ENCODE measurements around the gene PDK3. TPM values are rescaled to one million over a fixed set of nuclear protein-coding genes. Genes with fewer than 3 reads are reported as not detected.

The PDK3 gene
- total and polyA plus RNA-seq, 4 donors = 4.6 to 18.9 (median 12.1) TPM

GRCh38 chrX:24435060-24435459, 30.0 kb upstream of the PDK3 start:
- no peak for DNase-seq
- no peaks in the 10 kb centered on the region for H3K9me3 ChIP-seq (ENCODE audit: control insufficient read depth in 4 of 4, insufficient read depth in 3 of 4, low read length in 3 of 4)
- no peak for ATAC-seq (ENCODE audit: insufficient read depth, low FRiP score)
- peaks cover 0 to 27% (median 20%) of the 10 kb centered on the region in 3 donors for H3K27me3 ChIP-seq (ENCODE audit: control insufficient read depth in 3 of 3, insufficient read depth in 3 of 3, low read length in 2 of 3)
- H3K36me3 ChIP-seq (ENCODE audit: control insufficient read depth in 4 of 4, insufficient read depth in 4 of 4, low read length in 4 of 4) = no peaks in the 10 kb centered on the region
- no peaks in the 10 kb centered on the region for H3K4me1 ChIP-seq (ENCODE audit: control insufficient read depth in 5 of 5, insufficient read depth in 5 of 5, low read length in 5 of 5)
- H3K4me3 ChIP-seq = no peak overlapping the region
- H3K9ac ChIP-seq (ENCODE audit: insufficient read depth in 1 of 2, low read length in 2 of 2) = no peak overlapping the region
- no peak for TF ChIP-seq CTCF (IDR thresholded peaks at IDR 0.05; ENCODE audit: control extremely low read depth, extremely low read depth)
- H3K27ac ChIP-seq (ENCODE audit: low read depth in 1 of 2, low read length in 1 of 2) = no peak overlapping the region

GRCh38 chrX:24443918-24444317, 21.2 kb upstream of the PDK3 start:
- no peak for ATAC-seq (ENCODE audit: insufficient read depth, low FRiP score)
- no peak for DNase-seq
- Histone ChIP-seq H3K4me3 (no peak overlapping the region), H3K36me3 (ENCODE audit: control insufficient read depth in 4 of 4, insufficient read depth in 4 of 4, low read length in 4 of 4) (no peaks in the 10 kb centered on the region), H3K9ac (ENCODE audit: insufficient read depth in 1 of 2, low read length in 2 of 2) (no peak overlapping the region), H3K4me1 (ENCODE audit: control insufficient read depth in 5 of 5, insufficient read depth in 5 of 5, low read length in 5 of 5) (no peaks in the 10 kb centered on the region), H3K27me3 (ENCODE audit: control insufficient read depth in 3 of 3, insufficient read depth in 3 of 3, low read length in 2 of 3) (peaks cover 0 to 48% (median 34%) of the 10 kb centered on the region in 3 donors), H3K27ac (ENCODE audit: low read depth in 1 of 2, low read length in 1 of 2) (no peak overlapping the region), H3K9me3 (ENCODE audit: control insufficient read depth in 4 of 4, insufficient read depth in 3 of 4, low read length in 3 of 4) (peaks cover 0 to 3% (median 0%) of the 10 kb centered on the region in 4 donors)
- no peak for TF ChIP-seq CTCF (IDR thresholded peaks at IDR 0.05; ENCODE audit: control extremely low read depth, extremely low read depth)
- WGBS, 2 donors = 79 to 84% methylated on average over 4 of the region's 4 CpGs

GRCh38 chrX:24444645-24445044, 20.4 kb upstream of the PDK3 start:
- no peak for DNase-seq
- no peak overlapping the region for H3K9ac ChIP-seq (ENCODE audit: insufficient read depth in 1 of 2, low read length in 2 of 2)
- H3K27ac ChIP-seq (ENCODE audit: low read depth in 1 of 2, low read length in 1 of 2) = no peak overlapping the region
- no peak for ATAC-seq (ENCODE audit: insufficient read depth, low FRiP score)
- peaks cover 0 to 43% (median 34%) of the 10 kb centered on the region in 3 donors for H3K27me3 ChIP-seq (ENCODE audit: control insufficient read depth in 3 of 3, insufficient read depth in 3 of 3, low read length in 2 of 3)
- no peak overlapping the region for H3K4me3 ChIP-seq
- 79 to 97% methylated on average over 4 of the region's 4 CpGs for WGBS, 2 donors
- peaks cover 0 to 3% (median 0%) of the 10 kb centered on the region in 4 donors for H3K9me3 ChIP-seq (ENCODE audit: control insufficient read depth in 4 of 4, insufficient read depth in 3 of 4, low read length in 3 of 4)
- no peak for TF ChIP-seq CTCF (IDR thresholded peaks at IDR 0.05; ENCODE audit: control extremely low read depth, extremely low read depth)
- H3K36me3 ChIP-seq (ENCODE audit: control insufficient read depth in 4 of 4, insufficient read depth in 4 of 4, low read length in 4 of 4) = no peaks in the 10 kb centered on the region
- H3K4me1 ChIP-seq (ENCODE audit: control insufficient read depth in 5 of 5, insufficient read depth in 5 of 5, low read length in 5 of 5) = no peaks in the 10 kb centered on the region

- WGBS, 2 donors = 80 to 98% methylated on average over 3 of the region's 3 CpGs
These were observed 16.3 kb upstream of the PDK3 start for GRCh38 chrX:24448762-24449250.

More at GRCh38 chrX:24448762-24449250, 16.3 kb upstream of the PDK3 start:
- Histone ChIP-seq H3K27ac (ENCODE audit: low read depth in 1 of 2, low read length in 1 of 2) (no peak overlapping the region), H3K4me1 (ENCODE audit: control insufficient read depth in 5 of 5, insufficient read depth in 5 of 5, low read length in 5 of 5) (no peaks in the 10 kb centered on the region), H3K9me3 (ENCODE audit: control insufficient read depth in 4 of 4, insufficient read depth in 3 of 4, low read length in 3 of 4) (peaks cover 0 to 3% (median 0%) of the 10 kb centered on the region in 4 donors), H3K9ac (ENCODE audit: insufficient read depth in 1 of 2, low read length in 2 of 2) (no peak overlapping the region), H3K27me3 (ENCODE audit: control insufficient read depth in 3 of 3, insufficient read depth in 3 of 3, low read length in 2 of 3) (peaks cover 3 to 51% (median 21%) of the 10 kb centered on the region in 3 donors), H3K36me3 (ENCODE audit: control insufficient read depth in 4 of 4, insufficient read depth in 4 of 4, low read length in 4 of 4) (no peaks in the 10 kb centered on the region), H3K4me3 (no peak overlapping the region)
- DNase-seq (no peak), ATAC-seq (ENCODE audit: insufficient read depth, low FRiP score) (no peak)
- no peak for TF ChIP-seq CTCF (IDR thresholded peaks at IDR 0.05; ENCODE audit: control extremely low read depth, extremely low read depth)
